Midbrain (tissue), 1 donor: ENCODE data around the gene PTPRF.

ENCODE experiments used
- DNase-seq: peaks from one replicate; lab custom pipeline; 2025; lab: John Stamatoyannopoulos, UW

PTPRF gene

GRCh38 chr1:43552813-43553212, 22.1 kb downstream of the PTPRF start:
- peak; percentile 89 for DNase-seq

- DNase-seq, result peak; percentile 33
Observed at GRCh38 chr1:43554444-43554992, 23.8 kb downstream of the PTPRF start.

GRCh38 chr1:43556782-43557181, 26.1 kb downstream of the PTPRF start:
- no peak for DNase-seq

DNA sequence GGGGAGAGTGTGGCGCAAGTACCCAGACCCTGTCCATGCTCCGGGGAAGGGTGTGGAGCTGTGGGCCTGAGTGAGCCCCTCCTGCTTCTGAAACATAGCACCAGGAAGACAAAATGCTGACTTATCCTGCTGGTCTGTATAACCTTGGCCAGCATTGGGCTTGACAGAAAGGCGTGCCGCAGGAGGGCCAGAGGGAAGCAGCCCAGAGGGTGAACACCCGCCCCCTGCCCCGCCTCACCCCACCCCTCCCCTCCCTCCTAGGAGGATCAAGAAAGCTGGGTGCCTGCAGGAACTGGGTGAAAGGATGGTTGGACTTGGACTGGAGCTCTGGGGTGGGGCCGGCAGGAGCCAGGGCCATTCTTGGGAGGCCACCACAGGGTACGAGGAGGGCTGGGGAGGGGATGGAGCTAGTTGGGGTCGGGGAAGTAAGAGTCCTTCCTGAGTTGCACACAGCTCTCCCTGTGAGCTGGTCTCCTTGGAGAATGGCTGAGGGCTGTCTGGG, 27.1 kb downstream of the PTPRF start:
- no peak for DNase-seq

GRCh38 chr1:43558346-43558841, 27.7 kb downstream of the PTPRF start:
- DNase-seq, result no peak

- no peak for DNase-seq
Observed at GRCh38 chr1:43559714-43560113, 29.0 kb downstream of the PTPRF start.

GRCh38 chr1:43560286-43560685, 29.6 kb downstream of the PTPRF start:
- no peak for DNase-seq

GRCh38 chr1:43563876-43564539, 33.3 kb downstream of the PTPRF start:
- peak; percentile 36 for DNase-seq

DNA sequence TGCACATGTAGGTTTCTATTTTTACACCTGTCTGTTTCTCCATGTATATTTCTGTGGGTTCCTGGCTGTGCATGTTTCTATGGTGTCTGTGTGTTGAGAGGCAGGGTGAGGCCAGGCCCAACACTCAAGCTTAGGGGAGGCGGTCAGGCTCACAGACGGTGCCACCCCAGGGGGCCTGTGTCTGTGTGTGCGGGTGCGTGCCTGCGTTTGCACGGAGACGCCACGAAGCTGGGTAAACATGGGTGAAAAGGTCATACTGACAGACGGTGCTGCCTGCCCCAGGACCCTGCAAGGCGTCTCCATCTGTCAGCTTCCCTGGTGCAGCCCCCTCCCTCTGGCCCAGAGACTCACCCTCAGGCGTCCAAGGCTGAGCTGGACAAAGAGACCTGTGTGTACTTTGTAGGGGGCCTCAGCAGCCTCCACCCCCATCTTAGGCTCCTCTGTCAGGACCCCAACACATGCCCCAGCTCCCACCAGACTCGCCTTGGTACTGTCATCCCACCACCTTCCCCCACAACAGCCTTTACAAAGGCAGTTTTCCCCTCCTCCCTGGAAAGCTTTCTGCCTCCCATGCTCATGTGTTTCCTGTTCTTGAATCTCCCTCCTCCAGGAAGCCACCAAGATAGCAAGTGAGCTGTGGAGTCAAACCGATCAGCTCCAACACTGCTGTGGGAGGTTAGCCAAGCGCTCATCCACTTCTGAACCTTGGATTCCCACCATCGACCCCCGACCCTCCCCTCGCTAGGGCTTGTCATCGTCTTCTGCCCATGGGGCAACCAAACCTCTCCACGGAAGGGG, 34.1 kb downstream of the PTPRF start:
- no peak for DNase-seq

DNA sequence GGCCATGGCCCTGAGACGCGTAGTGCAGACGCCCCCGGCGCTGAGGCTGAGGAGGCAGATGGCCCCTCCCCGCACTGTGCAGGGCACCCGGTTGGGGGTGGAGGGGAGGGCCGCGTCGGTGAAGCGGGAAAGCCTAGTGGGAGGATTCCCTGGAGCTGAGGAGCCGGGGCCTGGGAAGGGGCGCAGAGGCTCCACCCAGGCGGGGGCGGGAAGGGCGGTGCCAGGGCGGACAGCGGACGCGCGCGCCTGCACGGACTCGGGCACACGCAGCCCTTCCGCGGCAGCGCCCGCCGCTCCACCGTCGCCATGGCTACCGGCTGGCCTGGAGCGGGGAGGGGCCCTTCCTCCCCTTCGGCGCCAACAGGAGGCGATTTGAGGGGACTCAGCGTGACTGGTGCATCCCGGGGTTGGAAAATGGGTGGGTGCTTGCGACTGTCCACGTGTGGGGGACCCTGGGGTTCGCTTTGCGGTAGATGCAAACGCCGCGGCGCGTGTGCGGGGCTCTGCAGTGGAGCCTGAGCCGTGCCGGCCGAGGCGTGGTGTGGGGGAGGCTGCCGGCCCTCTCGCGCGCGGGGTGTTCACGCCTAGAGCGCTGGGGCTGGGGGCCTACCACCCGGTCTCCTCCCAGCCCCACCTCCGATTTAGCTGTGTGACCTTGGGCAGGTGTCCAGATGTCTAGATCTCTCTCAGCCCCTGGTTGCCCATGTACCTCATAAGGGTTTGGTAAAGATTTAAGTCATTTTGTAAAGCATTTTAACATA, 35.1 kb downstream of the PTPRF start:
- peak; percentile 73 for DNase-seq

GRCh38 chr1:43566382-43567044, 35.8 kb downstream of the PTPRF start:
- no peak for DNase-seq

DNA sequence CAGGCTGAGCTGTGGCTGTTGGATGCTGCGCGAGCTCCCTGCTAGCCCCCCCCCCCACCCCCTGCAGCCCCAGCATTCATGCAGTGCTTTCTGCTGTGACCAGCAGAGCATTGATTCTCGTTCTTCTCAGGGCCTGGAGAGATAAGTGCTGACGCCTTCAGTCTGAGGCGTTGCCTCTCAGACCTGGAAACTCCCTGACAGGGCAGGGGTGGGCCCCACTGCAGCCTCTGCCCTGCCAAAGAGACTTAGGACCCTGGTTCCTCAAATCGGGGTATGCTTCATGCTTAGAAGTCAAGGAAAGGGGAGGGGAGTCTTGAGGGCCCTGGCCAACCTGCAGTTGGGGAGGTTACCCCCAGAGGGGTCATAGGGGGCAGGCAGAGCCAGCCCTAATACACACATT, 38.5 kb downstream of the PTPRF start:
- no peak for DNase-seq

DNA sequence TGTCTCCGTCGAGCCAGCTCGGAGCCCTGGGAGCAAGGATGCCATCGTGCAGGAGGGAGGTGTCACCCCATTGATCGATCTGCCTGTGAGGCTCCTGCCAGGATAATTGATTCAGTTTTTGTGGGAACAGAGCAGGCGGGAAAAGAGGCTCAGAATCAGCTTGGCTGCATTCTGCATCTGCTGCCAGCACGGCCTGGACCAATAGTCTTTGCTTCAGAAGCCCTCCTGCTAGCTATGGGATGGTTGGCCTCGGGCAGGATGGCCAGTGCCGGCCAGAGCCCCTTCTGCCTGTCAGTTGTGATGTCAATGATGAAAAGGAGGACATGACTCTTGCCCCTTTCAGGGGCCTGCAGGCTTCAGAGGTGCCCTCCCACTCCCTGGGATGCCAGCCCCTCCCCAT, 39.6 kb downstream of the PTPRF start:
- no peak for DNase-seq

DNA sequence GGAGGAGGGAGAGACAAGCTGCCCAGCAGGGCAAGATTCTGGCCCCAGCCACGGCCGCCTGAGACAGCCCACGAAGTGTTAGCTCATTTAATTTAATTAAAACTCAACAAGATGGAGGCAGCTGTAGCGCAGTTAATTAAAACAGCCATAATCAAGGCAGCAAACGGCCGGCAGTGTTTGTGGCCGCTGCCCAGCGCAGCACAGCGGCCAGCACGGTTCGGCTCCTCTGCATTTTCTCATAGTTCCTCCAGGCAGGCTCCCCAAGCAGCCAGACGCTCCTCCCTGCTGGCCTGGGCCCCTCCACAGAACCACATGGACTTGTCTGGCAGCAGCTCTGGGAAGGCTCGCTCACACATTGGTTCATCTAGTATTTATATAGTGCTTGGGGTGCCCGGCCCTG, 40.0 kb downstream of the PTPRF start:
- DNase-seq, result no peak

DNA sequence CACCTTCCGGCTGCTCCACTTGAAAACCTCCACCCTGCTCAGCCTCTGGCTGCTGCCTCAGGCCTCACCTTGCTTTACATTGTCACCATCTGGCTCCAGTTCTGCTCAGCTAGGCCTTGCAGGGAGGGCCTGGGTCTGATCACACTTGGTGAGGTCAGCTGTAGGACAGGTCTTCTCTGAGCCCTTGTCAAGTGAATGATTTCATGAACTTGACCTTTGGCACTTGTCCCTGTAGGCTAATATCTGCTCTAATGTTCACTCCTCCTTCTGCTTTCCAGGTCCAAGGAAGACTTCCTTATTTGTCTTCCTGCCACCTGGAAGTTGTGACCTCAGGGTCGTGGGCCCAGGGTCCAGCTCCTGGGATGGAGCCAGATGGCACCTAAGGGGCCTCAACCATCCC, 41.4 kb downstream of the PTPRF start:
- DNase-seq, result no peak

DNA sequence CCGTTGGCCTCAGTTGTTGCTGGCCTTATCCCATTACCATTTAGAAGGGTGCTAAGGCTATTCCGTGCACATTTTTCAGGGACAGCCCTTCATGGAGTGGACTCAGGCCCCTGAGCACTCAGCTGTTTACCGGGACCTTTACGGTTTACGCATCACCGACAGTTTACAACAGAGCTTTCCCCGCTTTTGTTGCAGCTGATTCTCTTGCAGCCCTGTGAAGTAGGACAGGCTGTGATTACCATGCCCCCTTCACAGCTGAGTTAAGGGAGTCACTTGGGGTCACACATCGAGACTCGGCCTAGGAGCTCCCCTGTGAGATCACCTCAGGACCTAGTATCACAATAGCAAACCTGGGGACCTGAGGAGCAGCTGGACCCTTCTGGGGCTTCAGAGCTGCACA, 41.9 kb downstream of the PTPRF start:
- no peak for DNase-seq

DNA sequence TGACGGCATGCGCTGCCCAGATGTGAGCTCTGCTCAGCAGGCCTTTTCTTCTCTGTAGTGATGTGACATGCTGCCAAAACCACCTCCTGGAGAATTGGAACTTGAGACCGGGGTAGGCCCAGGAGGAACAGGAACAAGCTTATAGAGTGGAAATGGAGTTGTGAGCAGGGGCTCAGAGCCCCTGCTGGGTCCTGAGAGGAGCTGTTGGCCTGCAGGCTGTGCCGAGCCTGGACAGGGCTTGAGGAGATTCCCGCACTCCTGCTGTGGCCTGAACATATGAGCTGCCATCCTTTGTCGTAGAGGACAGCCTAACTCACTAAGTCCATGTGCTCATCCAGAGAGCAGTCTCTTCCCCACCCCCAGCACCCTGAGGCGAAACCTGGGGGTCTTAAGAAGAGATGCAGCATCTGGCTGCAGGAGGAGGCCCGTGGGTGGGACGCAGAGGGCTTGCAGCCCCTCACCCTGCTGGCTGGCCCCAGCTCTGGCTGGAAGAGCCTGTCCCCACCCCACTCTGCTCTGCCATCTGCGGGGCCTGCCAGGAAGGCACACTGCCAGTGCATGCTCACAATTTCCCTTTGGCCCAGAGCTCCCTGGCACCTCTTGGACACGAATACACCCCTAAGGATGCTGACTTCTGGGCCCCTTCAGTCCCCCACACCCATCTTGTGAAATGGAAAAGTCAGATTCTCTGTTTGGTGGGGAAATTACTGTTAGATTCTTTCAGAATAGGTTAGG, 42.5 kb downstream of the PTPRF start:
- DNase-seq, result peak; percentile 35

GRCh38 chr1:43576521-43576920, 45.8 kb downstream of the PTPRF start:
- no peak for DNase-seq

- no peak for DNase-seq
Observed at GRCh38 chr1:43577655-43578542, 47.2 kb downstream of the PTPRF start.

GRCh38 chr1:43580039-43580438, 49.4 kb downstream of the PTPRF start:
- DNase-seq, result no peak
